HFFc6 (cell line): ENCODE data around the gene TMEM109. TPM values are rescaled to one million over a fixed set of nuclear protein-coding genes. Genes with fewer than 3 reads are reported as not detected.

ENCODE experiments used
- DNase-seq: peaks from one replicate; pipeline ENCODE4 v3.0.0-alpha.2; 2018
- H3K27ac Mint-ChIP-seq: 2 replicates; pipeline ENCODE4 v1.8.0; 2020; ENCODE audit warnings: mild to moderate bottlenecking, mixed read lengths
- H3K27me3 Mint-ChIP-seq: 2 replicates; pipeline ENCODE4 v1.8.0; 2021; ENCODE audit warnings: mild to moderate bottlenecking, moderate library complexity, mixed read lengths; ENCODE audit not compliant: insufficient read depth
- H3K36me3 Mint-ChIP-seq: 2 replicates; pipeline ENCODE4 v1.8.0; 2021; ENCODE audit warnings: low read depth, mixed read lengths
- H3K4me1 Mint-ChIP-seq: 2 replicates; pipeline ENCODE4 v1.8.0; 2020; ENCODE audit warnings: low read depth, mixed read lengths
- H3K4me3 Mint-ChIP-seq: 2 replicates; pipeline ENCODE4 v1.8.0; 2020; ENCODE audit warnings: mild to moderate bottlenecking, moderate library complexity, mixed read lengths
- H3K9me3 Mint-ChIP-seq: 2 replicates; pipeline ENCODE4 v1.8.0; 2020; ENCODE audit warnings: mild to moderate bottlenecking, mixed read lengths
- total RNA-seq, 6 experiments: library from RNA; stranded (reverse); fragmentation: NEBNext Ultra II Directional; extraction: Animal tissue kit (Norgen Biotek cat#: 25700); gene quantifications; 2 replicates in 1 of 6; 3 replicates in 5 of 6; pipeline ENCODE4 v1.2.3, GENCODE V29; 2021
- TF ChIP-seq, protein P1 (sequence below): fragments of 200-600 bp; sonication (generic); IDR thresholded peaks from 2 replicates; pipeline ENCODE4 v1.5.0; 2021; ENCODE audit warnings: antibody characterized with exemption, mild to moderate bottlenecking

The TMEM109 gene
- total RNA-seq, 6 experiments from 2014 or later: 74.6 to 101 (median 92.5) TPM

- no peaks in the 10 kb centered on the region for H3K36me3 Mint-ChIP-seq
- H3K4me1 Mint-ChIP-seq: peaks cover 8% of the 10 kb centered on the region
- no peak for DNase-seq
- TF ChIP-seq, protein P1, sequence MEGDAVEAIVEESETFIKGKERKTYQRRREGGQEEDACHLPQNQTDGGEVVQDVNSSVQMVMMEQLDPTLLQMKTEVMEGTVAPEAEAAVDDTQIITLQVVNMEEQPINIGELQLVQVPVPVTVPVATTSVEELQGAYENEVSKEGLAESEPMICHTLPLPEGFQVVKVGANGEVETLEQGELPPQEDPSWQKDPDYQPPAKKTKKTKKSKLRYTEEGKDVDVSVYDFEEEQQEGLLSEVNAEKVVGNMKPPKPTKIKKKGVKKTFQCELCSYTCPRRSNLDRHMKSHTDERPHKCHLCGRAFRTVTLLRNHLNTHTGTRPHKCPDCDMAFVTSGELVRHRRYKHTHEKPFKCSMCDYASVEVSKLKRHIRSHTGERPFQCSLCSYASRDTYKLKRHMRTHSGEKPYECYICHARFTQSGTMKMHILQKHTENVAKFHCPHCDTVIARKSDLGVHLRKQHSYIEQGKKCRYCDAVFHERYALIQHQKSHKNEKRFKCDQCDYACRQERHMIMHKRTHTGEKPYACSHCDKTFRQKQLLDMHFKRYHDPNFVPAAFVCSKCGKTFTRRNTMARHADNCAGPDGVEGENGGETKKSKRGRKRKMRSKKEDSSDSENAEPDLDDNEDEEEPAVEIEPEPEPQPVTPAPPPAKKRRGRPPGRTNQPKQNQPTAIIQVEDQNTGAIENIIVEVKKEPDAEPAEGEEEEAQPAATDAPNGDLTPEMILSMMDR: no peak
- no peak overlapping the region for H3K27ac Mint-ChIP-seq
- no peak overlapping the region for H3K4me3 Mint-ChIP-seq
- no peaks in the 10 kb centered on the region for H3K27me3 Mint-ChIP-seq
- H3K9me3 Mint-ChIP-seq: no peaks in the 10 kb centered on the region
These were observed 16.4 kb downstream of the TMEM109 start for GRCh38 chr11:60930394-60930793.

DNA sequence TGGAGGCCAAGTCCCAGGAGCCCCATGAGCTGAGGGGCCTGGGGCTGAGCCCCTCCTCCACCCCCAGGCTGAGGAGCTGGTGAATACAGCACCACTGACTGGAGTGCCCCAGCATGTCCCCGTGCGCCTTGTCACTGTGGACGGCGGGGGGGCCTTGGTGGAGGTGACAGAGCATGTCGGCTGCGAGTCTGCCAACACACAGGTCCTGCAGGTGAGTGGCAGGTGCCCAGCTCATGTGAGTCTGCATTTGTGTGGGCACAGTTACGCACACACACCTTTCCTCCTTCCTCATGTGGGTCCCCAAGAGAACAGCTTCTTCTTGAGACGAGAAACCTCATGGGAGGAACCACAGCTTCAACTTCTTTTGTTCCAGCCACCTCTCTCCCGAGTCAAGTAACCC, 18.0 kb downstream of the TMEM109 start:
- H3K36me3 Mint-ChIP-seq: no peaks in the 10 kb centered on the region
- H3K27me3 Mint-ChIP-seq: no peaks in the 10 kb centered on the region
- no peaks in the 10 kb centered on the region for H3K9me3 Mint-ChIP-seq
- H3K4me3 Mint-ChIP-seq: no peak overlapping the region
- TF ChIP-seq, protein P1: no peak
- no peak for DNase-seq
- no peak overlapping the region for H3K27ac Mint-ChIP-seq
- H3K4me1 Mint-ChIP-seq: no peaks in the 10 kb centered on the region

- Mint-ChIP-seq H3K27ac (no peak overlapping the region), H3K36me3 (no peaks in the 10 kb centered on the region), H3K4me1 (no peaks in the 10 kb centered on the region), H3K9me3 (no peaks in the 10 kb centered on the region), H3K4me3 (no peak overlapping the region), H3K27me3 (no peaks in the 10 kb centered on the region; the same call in 1 of the 2 replicates)
- TF ChIP-seq, protein P1: no peak
- DNase-seq: no peak
These were observed 18.8 kb downstream of the TMEM109 start for GRCh38 chr11:60932605-60933356.

DNA sequence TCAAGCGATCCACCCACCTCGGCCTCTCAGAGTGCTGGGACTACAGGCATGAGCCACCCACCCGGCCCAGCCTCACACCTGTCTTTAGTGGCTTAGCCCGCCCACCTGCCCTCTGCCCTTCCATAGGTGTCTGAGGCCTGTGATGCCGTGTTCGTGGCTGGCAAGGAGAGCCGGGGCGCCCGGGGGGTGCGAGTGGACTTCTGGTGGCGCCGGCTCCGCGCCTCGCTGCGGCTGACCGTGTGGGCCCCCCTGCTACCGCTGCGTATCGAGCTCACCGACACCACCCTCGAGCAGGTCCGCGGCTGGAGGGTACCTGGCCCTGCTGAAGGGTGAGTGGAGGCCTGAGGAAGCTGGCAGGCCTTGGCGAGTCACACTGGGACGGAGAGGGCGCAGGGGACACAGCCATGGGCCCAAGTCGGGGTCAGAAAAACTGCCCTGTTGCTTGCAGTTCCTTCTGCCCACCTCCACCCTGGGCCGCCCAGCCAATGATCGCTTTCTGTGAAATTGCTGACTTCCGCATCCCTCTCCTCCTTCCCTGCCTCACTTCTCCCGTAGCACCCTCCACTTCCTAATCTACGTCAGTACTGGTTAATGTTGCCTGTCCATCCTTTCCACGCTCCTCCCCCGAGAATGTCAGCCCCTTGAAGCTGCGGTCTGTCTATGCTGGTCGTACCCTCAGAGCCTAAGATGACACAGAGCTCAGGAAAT, 19.6 kb downstream of the TMEM109 start:
- Mint-ChIP-seq H3K27me3 (peaks cover 3% of the 10 kb centered on the region; the same call in 1 of the 2 replicates), H3K9me3 (no peaks in the 10 kb centered on the region), H3K27ac (no peak overlapping the region), H3K4me3 (no peak overlapping the region), H3K4me1 (no peaks in the 10 kb centered on the region), H3K36me3 (no peaks in the 10 kb centered on the region)
- TF ChIP-seq, protein P1: no peak
- DNase-seq: no peak

DNA sequence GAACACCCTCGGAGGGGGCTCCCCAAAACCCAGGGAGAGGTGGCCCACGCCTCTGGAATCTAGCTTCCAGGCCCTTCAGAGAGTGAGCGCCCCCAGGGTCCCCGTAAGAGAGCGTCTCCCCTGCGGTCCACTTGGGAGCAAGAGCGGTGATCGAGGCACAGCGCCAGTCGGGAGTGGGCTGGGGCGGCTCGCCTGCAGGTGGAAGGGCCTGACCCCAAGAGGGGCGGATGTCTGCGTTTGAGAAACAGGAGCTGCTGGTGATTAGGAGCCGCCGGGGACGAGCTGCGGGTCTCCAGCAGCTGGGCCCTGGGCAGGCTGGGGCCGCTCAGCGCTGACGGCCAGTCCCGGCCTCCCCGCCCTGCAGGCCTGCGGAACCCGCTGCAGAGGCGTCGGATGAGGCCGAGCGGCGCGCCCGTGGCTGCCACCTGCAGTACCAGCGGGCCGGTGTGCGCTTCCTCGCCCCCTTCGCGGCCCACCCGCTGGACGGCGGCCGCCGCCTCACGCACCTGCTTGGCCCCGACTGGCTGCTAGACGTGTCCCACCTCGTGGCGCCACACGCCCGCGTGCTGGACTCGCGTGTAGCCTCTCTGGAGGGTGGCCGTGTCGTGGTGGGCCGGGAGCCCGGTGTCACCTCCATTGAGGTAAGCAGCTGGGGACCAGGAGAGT, 20.3 kb downstream of the TMEM109 start:
- no peak for DNase-seq
- TF ChIP-seq, protein P1: no peak
- Mint-ChIP-seq H3K27ac (no peak overlapping the region), H3K9me3 (no peaks in the 10 kb centered on the region), H3K4me3 (no peak overlapping the region), H3K4me1 (no peaks in the 10 kb centered on the region), H3K36me3 (no peaks in the 10 kb centered on the region), H3K27me3 (peaks cover 5% of the 10 kb centered on the region)
